Smooth muscle cell (in vitro differentiated cells): ENCODE results near the gene DYRK1B. TPM values are rescaled to one million over a fixed set of nuclear protein-coding genes. Genes with fewer than 3 reads are reported as not detected.
"Not testable (repeated sequence)": the region's sequence is repeated elsewhere in the genome, so short reads cannot be mapped to it uniquely, and the experiment has no call there.

Source experiments
- DNase-seq: peaks from one replicate; lab custom pipeline; 2025; ENCODE audit not compliant: unreplicated experiment; lab: John Stamatoyannopoulos, UW
- H2AFZ ChIP-seq: fragments of 200-600 bp; sonication (generic); 2 replicates; pipeline ENCODE4 v1.6.0; 2016; ENCODE audit warnings: antibody characterized with exemption, low read depth, mild to moderate bottlenecking
- H3F3A ChIP-seq: fragments of 200-600 bp; sonication (generic); 2 replicates; pipeline ENCODE4 v1.6.0; 2017; ENCODE audit warnings: antibody characterized with exemption, low read depth
- H3K27ac ChIP-seq: fragments of 200-600 bp; sonication (generic); 2 replicates; pipeline ENCODE4 v1.5.1; 2016; ENCODE audit warnings: low read depth, mild to moderate bottlenecking
- H3K27me3 ChIP-seq: fragments of 200-600 bp; sonication (generic); 2 replicates; pipeline ENCODE4 v1.6.1; 2016; ENCODE audit warnings: low read depth, mild to moderate bottlenecking
- H3K36me3 ChIP-seq: fragments of 200-600 bp; sonication (generic); 2 replicates; pipeline ENCODE4 v1.5.1; 2016; ENCODE audit warnings: low read depth
- H3K4me1 ChIP-seq: fragments of 200-600 bp; sonication (generic); 2 replicates; pipeline ENCODE4 v1.5.1; 2016; ENCODE audit warnings: low read depth
- H3K4me2 ChIP-seq: fragments of 200-600 bp; sonication (generic); 2 replicates; pipeline ENCODE4 v1.6.0; 2016; ENCODE audit warnings: mild to moderate bottlenecking
- H3K4me3 ChIP-seq: fragments of 200-600 bp; sonication (generic); 2 replicates; pipeline ENCODE4 v1.5.1; 2016; ENCODE audit warnings: mild to moderate bottlenecking
- H3K79me2 ChIP-seq: fragments of 200-600 bp; sonication (generic); 2 replicates; pipeline ENCODE4 v1.6.0; 2016; ENCODE audit warnings: low read depth, mild to moderate bottlenecking
- H3K9ac ChIP-seq: fragments of 200-600 bp; sonication (generic); 2 replicates; pipeline ENCODE4 v1.6.0; 2016; ENCODE audit warnings: low read depth
- H3K9me3 ChIP-seq: fragments of 200-600 bp; sonication (generic); replicated peaks from 2 replicates; pipeline ENCODE4 v1.5.1; 2016; ENCODE audit warnings: low read depth
- H4K20me1 ChIP-seq: fragments of 200-600 bp; sonication (generic); 2 replicates; pipeline ENCODE4 v1.6.0; 2016; ENCODE audit warnings: low read depth
- WGBS: methylation state at CpG from one replicate; pipeline ENCODE4 v1.1.7; 2016; ENCODE audit warnings: low lambda C conversion rate; 5-methylcytosine and 5-hydroxymethylcytosine counted together
- polyA plus RNA-seq: library from polyadenylated mRNA; unstranded; fragments of >200 nt; fragmentation: Nextera tagmentation; extraction: Ambion mirVana; gene quantifications from 2 replicates; pipeline ENCODE4 v1.2.1, GENCODE V29; 2016
- total RNA-seq: library from RNA; depleted of rRNA; stranded (reverse); fragments of >200 nt; gene quantifications from 2 replicates; pipeline ENCODE4 v1.2.3, GENCODE V29; 2014
- TF ChIP-seq, protein P1 (sequence below): fragments of 200-600 bp; sonication (generic); IDR thresholded peaks from 2 replicates; pipeline ENCODE4 v1.5.1; 2017; ENCODE audit warnings: borderline replicate concordance, mild to moderate bottlenecking, antibody characterized with exemption; ENCODE audit not compliant: insufficient read depth, poor library complexity, severe bottlenecking

Gene DYRK1B
- total RNA-seq (5.3 and 9.2 TPM in 2 replicates), polyA plus RNA-seq (14.1 and 18.7 TPM in 2 replicates)

DNA sequence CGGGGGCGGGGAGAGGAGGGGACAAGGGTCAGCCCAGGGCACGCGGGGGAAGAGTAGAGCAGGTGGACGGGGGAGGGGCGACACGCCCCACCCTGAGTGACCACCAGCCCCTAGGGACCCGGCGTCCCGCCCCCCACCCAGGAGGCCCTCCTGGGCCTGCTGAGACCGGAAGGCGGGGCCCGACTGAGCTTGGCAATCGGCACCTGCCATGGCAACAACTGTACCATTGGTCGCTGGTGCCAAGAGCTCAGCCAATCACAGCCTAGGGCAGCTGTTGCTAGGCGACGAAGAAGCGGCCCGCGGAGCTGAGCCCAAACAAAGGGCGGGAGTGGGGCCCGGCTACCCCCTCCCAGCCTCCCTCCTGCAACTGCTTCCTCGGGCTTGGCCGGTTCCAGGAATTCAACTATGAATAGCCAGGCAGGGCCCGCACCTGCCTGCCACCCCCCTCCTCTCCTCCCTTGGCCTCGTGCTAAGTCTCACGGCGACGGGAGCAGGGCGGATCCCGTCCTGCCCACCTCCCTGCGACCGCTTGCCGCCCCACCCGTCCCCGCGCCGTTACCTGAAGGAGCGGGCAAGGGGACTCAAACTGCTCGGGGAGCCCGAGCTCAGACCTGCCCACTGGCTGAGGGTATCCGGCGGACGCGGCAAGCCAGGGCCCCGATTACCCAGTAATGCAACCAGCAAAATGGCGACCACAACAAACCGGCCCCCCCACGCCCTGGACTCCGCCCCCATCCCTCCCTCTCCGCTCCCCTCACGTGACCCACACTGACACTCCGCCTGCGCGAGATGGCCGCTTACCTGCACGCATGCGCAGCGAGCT, at the start of gene DYRK1B:
DYRK1B (minus strand) TSS at position 699 of the 823 bp plus-strand sequence. CDS start 2,295 bp downstream, outside the sequence.
- H3K9me3 ChIP-seq, result no peaks in the 10 kb centered on the region
- peaks cover 16% of the 10 kb centered on the region for H3K4me1 ChIP-seq
- H3F3A ChIP-seq, result peaks cover 9% of the 10 kb centered on the region
- peak within 1 kb of the TSS; percentile 82 for H2AFZ ChIP-seq
- WGBS, result 2% methylated on average over 49 of the region's 59 CpGs
- H3K4me2 ChIP-seq, result peak within 1 kb of the TSS; percentile 100
- H3K79me2 ChIP-seq, result peaks cover 16% of the 10 kb centered on the region
- peak within 1 kb of the TSS; percentile 100 for H3K9ac ChIP-seq
- H3K27me3 ChIP-seq, result no peaks in the 10 kb centered on the region
- H3K27ac ChIP-seq, result peak within 1 kb of the TSS; percentile 99
- H3K36me3 ChIP-seq, result peaks cover 5% of the 10 kb centered on the region
- TF ChIP-seq, protein P1, sequence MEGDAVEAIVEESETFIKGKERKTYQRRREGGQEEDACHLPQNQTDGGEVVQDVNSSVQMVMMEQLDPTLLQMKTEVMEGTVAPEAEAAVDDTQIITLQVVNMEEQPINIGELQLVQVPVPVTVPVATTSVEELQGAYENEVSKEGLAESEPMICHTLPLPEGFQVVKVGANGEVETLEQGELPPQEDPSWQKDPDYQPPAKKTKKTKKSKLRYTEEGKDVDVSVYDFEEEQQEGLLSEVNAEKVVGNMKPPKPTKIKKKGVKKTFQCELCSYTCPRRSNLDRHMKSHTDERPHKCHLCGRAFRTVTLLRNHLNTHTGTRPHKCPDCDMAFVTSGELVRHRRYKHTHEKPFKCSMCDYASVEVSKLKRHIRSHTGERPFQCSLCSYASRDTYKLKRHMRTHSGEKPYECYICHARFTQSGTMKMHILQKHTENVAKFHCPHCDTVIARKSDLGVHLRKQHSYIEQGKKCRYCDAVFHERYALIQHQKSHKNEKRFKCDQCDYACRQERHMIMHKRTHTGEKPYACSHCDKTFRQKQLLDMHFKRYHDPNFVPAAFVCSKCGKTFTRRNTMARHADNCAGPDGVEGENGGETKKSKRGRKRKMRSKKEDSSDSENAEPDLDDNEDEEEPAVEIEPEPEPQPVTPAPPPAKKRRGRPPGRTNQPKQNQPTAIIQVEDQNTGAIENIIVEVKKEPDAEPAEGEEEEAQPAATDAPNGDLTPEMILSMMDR, result no peak
- DNase-seq, result peak; percentile 92
- no peaks in the 10 kb centered on the region for H4K20me1 ChIP-seq
- peak within 1 kb of the TSS; percentile 92 for H3K4me3 ChIP-seq

DNA sequence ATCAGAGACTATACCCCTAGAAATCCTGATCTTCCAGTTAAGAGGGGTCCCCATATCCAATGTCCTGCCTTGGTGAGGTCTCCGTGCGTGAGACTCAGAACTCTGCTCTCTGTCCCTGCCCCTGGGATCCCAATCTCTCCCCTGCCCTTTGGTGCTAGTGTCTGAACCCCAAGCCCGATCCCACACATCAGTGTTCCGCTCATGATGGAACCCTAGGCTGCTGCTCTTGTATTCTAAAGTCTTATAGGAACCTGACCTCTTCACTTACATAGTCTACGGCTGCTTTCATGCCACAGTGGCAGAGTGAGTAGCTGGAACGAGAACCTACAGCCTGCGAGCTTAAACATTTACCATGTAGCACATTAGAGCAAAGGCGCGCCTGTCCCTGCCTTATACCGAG, 48.7 kb upstream of the DYRK1B start:
- not testable (repeated sequence) for DNase-seq, H3K36me3 ChIP-seq, H3K4me2 ChIP-seq, H3K4me3 ChIP-seq, H3K27ac ChIP-seq, H3K79me2 ChIP-seq, H3K9me3 ChIP-seq, H3F3A ChIP-seq, H3K4me1 ChIP-seq, H2AFZ ChIP-seq, H3K27me3 ChIP-seq, H4K20me1 ChIP-seq, H3K9ac ChIP-seq
- 84% methylated on average over 7 of the region's 10 CpGs for WGBS

GRCh38 chr19:39881495-39882110, 47.6 kb upstream of the DYRK1B start:
- H3K27me3 ChIP-seq, DNase-seq, H3F3A ChIP-seq, H3K36me3 ChIP-seq, H3K27ac ChIP-seq, H3K79me2 ChIP-seq, H2AFZ ChIP-seq, H3K9me3 ChIP-seq, H3K4me2 ChIP-seq, H3K4me3 ChIP-seq, H4K20me1 ChIP-seq, H3K9ac ChIP-seq, H3K4me1 ChIP-seq: not testable (repeated sequence)
- 21% methylated on average over 15 of the region's 15 CpGs for WGBS
- TF ChIP-seq, protein P1, result peak; percentile 37

GRCh38 chr19:39880241-39880640, 46.3 kb upstream of the DYRK1B start:
- not testable (repeated sequence) for H3K27me3 ChIP-seq, H4K20me1 ChIP-seq
- WGBS, result 89% methylated on average over 4 of the region's 5 CpGs

DNA sequence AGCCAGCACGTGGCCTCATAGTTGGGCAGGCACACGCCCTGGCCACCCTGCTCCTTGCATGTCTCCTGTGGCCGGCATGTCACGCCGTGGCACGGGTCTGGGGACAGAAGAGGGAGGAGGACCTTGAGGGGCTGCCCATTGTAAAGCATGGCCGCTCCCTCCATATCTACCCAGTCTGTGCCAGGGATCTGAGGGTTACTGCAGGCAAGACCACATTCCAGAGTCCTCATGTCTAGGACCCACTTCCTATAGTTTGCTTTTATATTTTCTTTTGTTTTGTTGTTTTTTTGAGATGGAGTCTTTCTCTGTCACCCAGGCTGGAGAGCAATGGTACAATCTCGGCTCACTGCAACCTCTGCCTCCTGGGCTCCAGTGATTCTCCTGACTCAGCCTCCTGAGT, 45.8 kb upstream of the DYRK1B start:
- not testable (repeated sequence) for H4K20me1 ChIP-seq, H3K36me3 ChIP-seq, H3K4me2 ChIP-seq, DNase-seq, H3F3A ChIP-seq, H3K79me2 ChIP-seq, H2AFZ ChIP-seq, H3K27me3 ChIP-seq, H3K27ac ChIP-seq, H3K4me1 ChIP-seq, H3K9me3 ChIP-seq, H3K9ac ChIP-seq, H3K4me3 ChIP-seq
- 100% methylated on average over 1 of the region's 8 CpGs for WGBS

More at GRCh38 chr19:39880241-39880640, 46.3 kb upstream of the DYRK1B start:
- H3F3A ChIP-seq, H3K4me2 ChIP-seq, H3K79me2 ChIP-seq, H3K4me3 ChIP-seq, DNase-seq, H3K9me3 ChIP-seq, H3K36me3 ChIP-seq, H3K27ac ChIP-seq, H2AFZ ChIP-seq, H3K9ac ChIP-seq, H3K4me1 ChIP-seq: not testable (repeated sequence)

GRCh38 chr19:39878866-39879265, 44.9 kb upstream of the DYRK1B start:
- not testable (repeated sequence) for H3K27ac ChIP-seq, H3K4me2 ChIP-seq, H3K4me3 ChIP-seq, H3K36me3 ChIP-seq, H2AFZ ChIP-seq, H4K20me1 ChIP-seq, DNase-seq, H3K79me2 ChIP-seq, H3K4me1 ChIP-seq, H3F3A ChIP-seq, H3K9ac ChIP-seq, H3K9me3 ChIP-seq, H3K27me3 ChIP-seq
- WGBS, result 91% methylated on average over 11 of the region's 11 CpGs
